RWPE1 (cell line): ENCODE measurements around the gene SDS.
A peak's percentile ranks its signal among the peaks of the same experiment; 100 is the strongest.

Experiments
- CTCF ChIA-PET: fragments of 350-600 bp; sonication (Branson Sonifier 250); formaldehyde crosslinking; extraction: SDS; loops from one replicate; lab custom pipeline; 2021; lab: Yijun Ruan, JAX
- POLR2A ChIA-PET: fragments of 400-600 bp; formaldehyde crosslinking; extraction: SDS; loops from one replicate; lab custom pipeline; 2020; ENCODE audit warnings: antibody characterized with exemption; ENCODE audit not compliant: low non-redundant PET; lab: Yijun Ruan, JAX
- DNase-seq: peaks from one replicate; pipeline ENCODE4 v3.0.0; 2012; ENCODE audit warnings: low spot score
- H3K27ac ChIP-seq: fragments of 450-650 bp; 2 replicates; pipeline ENCODE4 v1.5.1; 2017
- TF ChIP-seq, protein P1 (sequence below): fragments of 450-650 bp; conservative IDR thresholded peaks from 2 replicates; pipeline ENCODE4 v1.5.1; 2017; ENCODE audit warnings: low read depth, mild to moderate bottlenecking

SDS gene

DNA sequence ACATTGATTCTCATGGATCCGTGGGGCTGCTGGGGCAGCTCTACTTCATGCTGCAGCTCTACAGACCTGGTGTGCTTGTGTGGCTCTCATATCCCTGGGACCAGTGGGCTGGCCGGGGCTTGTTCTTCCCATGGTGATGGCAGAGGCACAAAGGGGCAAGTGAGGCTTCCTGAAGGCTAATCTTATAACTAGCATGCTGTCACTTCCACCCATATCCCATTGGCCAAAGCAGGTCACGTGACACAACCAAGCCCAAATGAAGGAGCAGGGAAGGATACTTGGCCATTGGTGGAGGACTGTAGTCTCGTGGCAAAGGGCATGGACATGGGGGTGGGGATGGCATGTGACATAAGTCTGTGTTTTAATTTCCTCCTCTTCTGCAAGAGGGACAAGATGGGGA, 35.4 kb downstream of the SDS start:
- no peak overlapping the region for H3K27ac ChIP-seq
- TF ChIP-seq, protein P1, sequence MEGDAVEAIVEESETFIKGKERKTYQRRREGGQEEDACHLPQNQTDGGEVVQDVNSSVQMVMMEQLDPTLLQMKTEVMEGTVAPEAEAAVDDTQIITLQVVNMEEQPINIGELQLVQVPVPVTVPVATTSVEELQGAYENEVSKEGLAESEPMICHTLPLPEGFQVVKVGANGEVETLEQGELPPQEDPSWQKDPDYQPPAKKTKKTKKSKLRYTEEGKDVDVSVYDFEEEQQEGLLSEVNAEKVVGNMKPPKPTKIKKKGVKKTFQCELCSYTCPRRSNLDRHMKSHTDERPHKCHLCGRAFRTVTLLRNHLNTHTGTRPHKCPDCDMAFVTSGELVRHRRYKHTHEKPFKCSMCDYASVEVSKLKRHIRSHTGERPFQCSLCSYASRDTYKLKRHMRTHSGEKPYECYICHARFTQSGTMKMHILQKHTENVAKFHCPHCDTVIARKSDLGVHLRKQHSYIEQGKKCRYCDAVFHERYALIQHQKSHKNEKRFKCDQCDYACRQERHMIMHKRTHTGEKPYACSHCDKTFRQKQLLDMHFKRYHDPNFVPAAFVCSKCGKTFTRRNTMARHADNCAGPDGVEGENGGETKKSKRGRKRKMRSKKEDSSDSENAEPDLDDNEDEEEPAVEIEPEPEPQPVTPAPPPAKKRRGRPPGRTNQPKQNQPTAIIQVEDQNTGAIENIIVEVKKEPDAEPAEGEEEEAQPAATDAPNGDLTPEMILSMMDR = no peak
- POLR2A ChIA-PET = no interaction called here
- CTCF ChIA-PET = no interaction called here
- DNase-seq = no peak

DNA sequence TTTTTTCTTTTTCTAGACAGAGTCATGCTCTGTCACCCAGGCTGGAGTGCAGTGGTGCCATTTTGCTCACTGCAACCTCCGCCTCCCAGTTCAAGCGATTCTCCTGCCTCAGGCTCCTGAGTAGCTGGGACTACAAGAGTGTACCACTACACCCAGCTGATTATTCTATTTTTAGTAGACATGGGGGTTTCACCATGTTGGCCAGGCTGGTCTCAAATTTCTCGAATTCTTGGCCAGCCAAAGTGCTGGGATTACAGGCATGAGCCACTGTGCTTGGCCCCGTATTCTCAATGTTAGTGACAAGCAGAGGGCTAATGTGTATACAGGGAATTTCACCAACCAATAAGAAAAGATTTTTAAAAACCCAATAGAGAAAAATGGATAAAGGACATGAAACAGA, 36.9 kb downstream of the SDS start:
- ChIA-PET CTCF (interaction anchor here (0.6 kb wide), 1 partner anchor 364 kb away, joined by 5 read pairs; no protein-coding TSS in a partner anchor), POLR2A (no interaction called here)
- TF ChIP-seq, protein P1 = no peak
- H3K27ac ChIP-seq = no peak overlapping the region
- DNase-seq = no peak

DNA sequence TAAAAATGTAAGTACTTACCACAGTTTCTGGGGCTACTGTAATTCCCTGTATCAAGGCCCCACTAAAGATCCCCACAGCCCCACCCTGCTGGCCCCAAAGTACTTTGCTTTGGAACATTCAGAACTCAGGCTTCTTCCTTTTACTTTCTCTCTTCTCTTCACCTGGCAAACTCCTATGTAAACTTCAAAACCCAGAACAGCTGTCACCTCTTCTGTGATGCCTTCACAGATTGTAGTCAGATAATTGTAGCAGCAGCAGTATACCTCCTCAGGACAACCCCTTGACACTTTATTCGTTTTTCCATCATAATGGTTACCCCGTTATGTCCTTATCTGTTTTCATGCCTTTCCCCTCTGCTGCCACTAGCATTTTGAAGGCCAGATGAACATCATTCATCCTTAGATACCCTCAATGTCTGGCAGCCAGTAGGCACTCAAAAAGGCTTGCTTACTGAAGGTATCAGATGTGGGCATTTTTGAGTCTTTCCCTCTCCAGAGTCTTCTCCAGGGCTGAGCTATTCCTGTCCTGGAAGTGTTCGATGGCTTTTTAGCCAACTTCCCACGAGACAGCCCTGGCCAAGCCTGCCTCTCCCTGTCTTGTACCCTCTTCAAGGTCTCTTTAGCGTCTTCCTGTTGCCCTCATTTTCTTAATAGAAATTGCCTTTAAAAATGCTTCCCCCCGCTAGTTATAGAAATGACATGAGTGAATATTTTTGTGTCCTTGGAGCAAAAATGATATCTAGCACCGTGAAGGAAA, 37.9 kb downstream of the SDS start:
- POLR2A ChIA-PET = no interaction called here
- TF ChIP-seq, protein P1 = no peak
- DNase-seq = no peak
- CTCF ChIA-PET = no interaction called here
- no peak overlapping the region for H3K27ac ChIP-seq

- H3K27ac ChIP-seq = no peak overlapping the region
- DNase-seq = no peak
- TF ChIP-seq, protein P1 = no peak
- ChIA-PET POLR2A (no interaction called here), CTCF (no interaction called here)
These were observed 39.0 kb downstream of the SDS start for GRCh38 chr12:113364698-113365097.

DNA sequence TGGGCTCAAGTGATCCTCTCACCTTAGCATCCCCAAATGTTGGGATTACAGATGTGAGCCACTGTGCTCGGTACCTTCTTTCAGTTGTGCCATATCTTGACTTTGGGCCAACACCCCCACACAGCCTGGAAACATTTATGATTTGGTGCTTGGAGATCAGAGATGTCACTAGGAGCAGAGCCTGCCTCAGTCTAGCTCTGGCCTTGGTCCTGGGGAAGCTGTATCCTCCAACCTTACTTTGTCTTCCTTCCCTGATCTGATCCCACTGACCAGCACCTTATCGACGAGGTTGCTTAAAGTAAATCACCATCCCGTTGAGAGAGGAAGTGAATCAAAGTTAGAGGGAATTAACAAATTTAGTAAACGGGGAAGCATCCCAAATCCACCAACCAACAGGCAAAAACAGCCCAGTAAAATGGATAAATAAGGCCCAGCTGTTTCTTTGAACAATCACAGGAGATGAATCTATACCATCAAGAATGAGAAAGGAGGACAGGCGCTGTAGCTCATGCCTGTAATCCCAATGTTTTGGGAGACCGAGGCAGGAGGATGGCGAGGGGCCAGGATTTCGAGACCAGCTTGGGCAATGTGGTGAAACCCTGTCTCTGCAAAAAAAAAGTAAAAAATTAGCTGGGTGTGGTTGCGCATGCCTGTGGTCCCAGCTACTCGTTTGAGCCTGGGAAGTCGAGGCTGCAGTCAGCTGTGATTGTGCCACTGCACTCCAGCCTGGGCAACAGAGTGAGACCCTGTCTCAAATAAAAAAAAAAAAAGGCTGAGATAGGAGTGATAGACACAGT, 41.9 kb downstream of the SDS start:
- H3K27ac ChIP-seq = no peak overlapping the region
- no peak for DNase-seq
- POLR2A ChIA-PET = no interaction called here
- TF ChIP-seq, protein P1 = no peak
- CTCF ChIA-PET = interaction anchor here (1.0 kb wide), 1 partner anchor 64 kb away, joined by 3 read pairs; no protein-coding TSS in a partner anchor

DNA sequence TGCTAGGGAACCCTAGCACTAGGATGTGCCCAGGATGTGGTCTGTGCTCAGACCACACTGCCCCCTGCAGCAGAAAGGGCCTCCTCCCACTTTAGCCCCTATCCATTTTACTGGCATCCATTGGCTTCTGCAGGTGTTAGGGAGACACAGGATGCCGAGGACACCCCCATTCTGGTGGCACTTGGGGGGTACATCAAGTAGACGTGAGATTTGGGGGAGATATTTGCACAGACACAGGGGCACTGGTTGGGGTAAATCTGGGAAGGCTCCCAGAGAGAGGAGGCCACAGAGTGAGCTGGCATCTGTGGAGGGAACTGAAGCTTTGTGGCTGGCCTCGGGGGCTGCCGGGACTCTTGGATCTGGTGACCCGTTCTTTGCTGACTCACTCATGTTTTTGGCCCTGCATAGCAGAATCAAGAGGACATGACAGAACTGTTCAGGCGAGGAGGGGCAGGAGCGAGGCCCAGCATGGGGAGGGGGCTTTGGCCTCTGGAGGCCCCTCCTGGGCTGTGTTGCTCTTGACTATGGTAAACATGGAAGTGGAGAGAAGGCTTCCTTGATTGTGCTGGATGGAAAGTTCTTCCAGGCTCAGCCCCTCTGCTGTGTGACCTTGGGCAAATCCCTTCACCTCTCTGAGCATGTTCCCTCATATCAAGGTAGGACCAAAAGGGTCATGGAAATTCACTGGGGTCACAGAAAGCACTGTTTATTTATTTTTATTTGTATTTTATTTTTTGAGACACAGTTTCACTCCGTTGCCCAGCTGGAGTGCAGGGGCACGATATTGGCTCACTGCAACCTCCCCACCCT, 43.5 kb downstream of the SDS start:
- peak overlapping the region; percentile 70 for H3K27ac ChIP-seq
- CTCF ChIA-PET = no interaction called here
- POLR2A ChIA-PET = no interaction called here
- DNase-seq = no peak
- TF ChIP-seq, protein P1 = no peak
